H1 (cell line): ENCODE measurements around the gene MRPL50. TPM values are rescaled to one million over a fixed set of nuclear protein-coding genes. Genes with fewer than 3 reads are reported as not detected.

Source experiments
- CEBPB ChIP-seq: IDR thresholded peaks from 2 replicates; pipeline ENCODE4 v1.6.1; 2012; ENCODE audit warnings: low read depth, low read length
- CREB1 ChIP-seq: IDR thresholded peaks from 2 replicates; pipeline ENCODE4 v1.6.1; 2012; ENCODE audit warnings: inconsistent platforms
- HDAC6 ChIP-seq: IDR thresholded peaks from one replicate; pipeline ENCODE4 v1.7.1; 2012; ENCODE audit warnings: low read depth, mild to moderate bottlenecking, inconsistent platforms, low read length, moderate library complexity
- POU5F1 ChIP-seq: IDR thresholded peaks from 2 replicates; pipeline ENCODE4 v1.6.1; 2011; ENCODE audit warnings: low read depth, mild to moderate bottlenecking, low read length, moderate library complexity
- SP4 ChIP-seq: IDR thresholded peaks from 2 replicates; pipeline ENCODE4 v1.6.1; 2012; ENCODE audit warnings: low read length, inconsistent platforms
- polyA plus RNA-seq, 7 experiments: library from polyadenylated mRNA; depleted of rRNA in 3 of 7; stranded (reverse) in 5 of 7; unstranded in 2 of 7; fragments of >200 nt in 5 of 7; fragments of 200-250 nt in 2 of 7; gene quantifications; 1 replicate in 5 of 7; 2 replicates in 1 of 7; 4 replicates in 1 of 7; pipeline versions ENCODE4 v1.2.1 to v1.2.3, GENCODE V29; 2011 to 2013; ENCODE audit warnings: missing spikeins in 2 of 7, mixed read lengths in 2 of 7
- total RNA-seq: library from RNA; stranded (reverse); fragmentation: NEBNext Ultra II Directional; extraction: Animal tissue kit (Norgen Biotek cat#: 25700); gene quantifications from 2 replicates; pipeline ENCODE4 v1.2.1, GENCODE V29; 2021
- TF ChIP-seq, protein P1 (sequence below): IDR thresholded peaks from 2 replicates; pipeline ENCODE4 v1.6.1; 2011; ENCODE audit warnings: low read depth, mild to moderate bottlenecking, low read length; ENCODE audit not compliant: insufficient read depth

Gene MRPL50
- total and polyA plus RNA-seq, 2 of the 8 experiments (the other 6 are each of a cell fraction or from before 2014, with no cell fraction given), result 17.8 to 25.1 TPM

- TF ChIP-seq SP4 (no peak), POU5F1 (no peak), HDAC6 (no peak), CREB1 (no peak), CEBPB (no peak)
- TF ChIP-seq, protein P1, sequence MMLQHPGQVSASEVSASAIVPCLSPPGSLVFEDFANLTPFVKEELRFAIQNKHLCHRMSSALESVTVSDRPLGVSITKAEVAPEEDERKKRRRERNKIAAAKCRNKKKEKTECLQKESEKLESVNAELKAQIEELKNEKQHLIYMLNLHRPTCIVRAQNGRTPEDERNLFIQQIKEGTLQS, result no peak
These were observed 29.7 kb upstream of the MRPL50 start (continued) for GRCh38 chr9:101427957-101428655.
